KMS-11 (cell line): ENCODE results near the gene ADAMTS20.

Source experiments
- H2AFZ ChIP-seq: fragments of 200-600 bp; sonication (generic); 2 replicates; pipeline ENCODE4 v1.6.1; 2016; ENCODE audit warnings: antibody characterized with exemption, mixed run types, low read depth
- H3K27ac ChIP-seq: fragments of 200-600 bp; sonication (generic); 2 replicates; pipeline ENCODE4 v1.6.1; 2016; ENCODE audit warnings: mild to moderate bottlenecking, mixed run types
- H3K27me3 ChIP-seq: fragments of 200-600 bp; sonication (generic); 2 replicates; pipeline ENCODE4 v1.6.1; 2017; ENCODE audit warnings: mild to moderate bottlenecking, low read depth, mixed run types, moderate library complexity; ENCODE audit not compliant: insufficient read depth
- H3K36me3 ChIP-seq: fragments of 200-600 bp; sonication (generic); 2 replicates; pipeline ENCODE4 v1.6.1; 2017; ENCODE audit warnings: mild to moderate bottlenecking, mixed run types; ENCODE audit not compliant: insufficient read depth
- H3K4me1 ChIP-seq: fragments of 200-600 bp; sonication (generic); 2 replicates; pipeline ENCODE4 v1.6.1; 2016; ENCODE audit warnings: mild to moderate bottlenecking, low read depth, mixed run types; ENCODE audit not compliant: poor library complexity, severe bottlenecking
- H3K4me2 ChIP-seq: fragments of 200-600 bp; sonication (generic); 2 replicates; pipeline ENCODE4 v1.7.0; 2016; ENCODE audit warnings: mild to moderate bottlenecking, mixed run types
- H3K4me3 ChIP-seq: fragments of 200-600 bp; sonication (generic); IDR thresholded peaks from 2 replicates; pipeline ENCODE4 v1.6.1; 2017; ENCODE audit warnings: low read depth, low read length, mixed read lengths; ENCODE audit not compliant: insufficient read depth
- H3K79me2 ChIP-seq: fragments of 200-600 bp; sonication (generic); 2 replicates; pipeline ENCODE4 v1.6.1; 2016; ENCODE audit warnings: low read depth, mixed run types; ENCODE audit not compliant: insufficient read depth
- H3K9ac ChIP-seq: fragments of 200-600 bp; sonication (generic); 2 replicates; pipeline ENCODE4 v1.6.1; 2016; ENCODE audit warnings: mild to moderate bottlenecking, mixed run types
- H4K20me1 ChIP-seq: fragments of 200-600 bp; sonication (generic); 2 replicates; pipeline ENCODE4 v1.6.1; 2016; ENCODE audit warnings: mild to moderate bottlenecking, mixed run types; ENCODE audit not compliant: insufficient read depth
- TF ChIP-seq, protein P1 (sequence below): fragments of 200-600 bp; sonication (generic); conservative IDR thresholded peaks from 2 replicates; pipeline ENCODE4 v1.6.1; 2017; ENCODE audit warnings: low read depth, mild to moderate bottlenecking, antibody characterized with exemption, low read length, moderate library complexity, mixed read lengths

ADAMTS20 gene

DNA sequence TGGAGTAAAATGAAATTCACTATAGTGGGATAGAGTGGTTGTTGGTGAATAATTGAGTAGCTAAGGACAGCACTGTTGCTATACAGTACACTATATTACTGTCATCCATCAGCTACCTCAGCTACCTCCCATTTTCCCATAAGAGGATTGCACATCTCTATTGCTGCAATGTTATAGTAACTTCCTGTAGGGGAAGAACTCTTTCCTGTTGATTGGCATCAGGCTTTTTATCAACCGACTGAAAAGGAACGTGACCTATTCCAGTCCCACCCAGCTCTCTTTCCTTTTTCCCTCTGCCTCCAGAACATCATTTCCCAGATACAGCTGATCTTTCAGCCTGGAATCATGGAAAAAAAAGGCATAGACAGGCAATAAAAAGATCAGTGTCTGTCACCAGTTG is 117.4 kb downstream of the ADAMTS20 start:
- Histone ChIP-seq H3K4me3 (no peak overlapping the region), H3K36me3 (no peaks in the 10 kb centered on the region), H3K27me3 (no peaks in the 10 kb centered on the region), H3K4me1 (no peaks in the 10 kb centered on the region), H4K20me1 (no peaks in the 10 kb centered on the region), H3K79me2 (no peaks in the 10 kb centered on the region), H3K4me2 (no peak overlapping the region), H3K9ac (no peak overlapping the region), H3K27ac (no peak overlapping the region), H2AFZ (no peak overlapping the region)
- TF ChIP-seq, protein P1, sequence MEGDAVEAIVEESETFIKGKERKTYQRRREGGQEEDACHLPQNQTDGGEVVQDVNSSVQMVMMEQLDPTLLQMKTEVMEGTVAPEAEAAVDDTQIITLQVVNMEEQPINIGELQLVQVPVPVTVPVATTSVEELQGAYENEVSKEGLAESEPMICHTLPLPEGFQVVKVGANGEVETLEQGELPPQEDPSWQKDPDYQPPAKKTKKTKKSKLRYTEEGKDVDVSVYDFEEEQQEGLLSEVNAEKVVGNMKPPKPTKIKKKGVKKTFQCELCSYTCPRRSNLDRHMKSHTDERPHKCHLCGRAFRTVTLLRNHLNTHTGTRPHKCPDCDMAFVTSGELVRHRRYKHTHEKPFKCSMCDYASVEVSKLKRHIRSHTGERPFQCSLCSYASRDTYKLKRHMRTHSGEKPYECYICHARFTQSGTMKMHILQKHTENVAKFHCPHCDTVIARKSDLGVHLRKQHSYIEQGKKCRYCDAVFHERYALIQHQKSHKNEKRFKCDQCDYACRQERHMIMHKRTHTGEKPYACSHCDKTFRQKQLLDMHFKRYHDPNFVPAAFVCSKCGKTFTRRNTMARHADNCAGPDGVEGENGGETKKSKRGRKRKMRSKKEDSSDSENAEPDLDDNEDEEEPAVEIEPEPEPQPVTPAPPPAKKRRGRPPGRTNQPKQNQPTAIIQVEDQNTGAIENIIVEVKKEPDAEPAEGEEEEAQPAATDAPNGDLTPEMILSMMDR = no peak

DNA sequence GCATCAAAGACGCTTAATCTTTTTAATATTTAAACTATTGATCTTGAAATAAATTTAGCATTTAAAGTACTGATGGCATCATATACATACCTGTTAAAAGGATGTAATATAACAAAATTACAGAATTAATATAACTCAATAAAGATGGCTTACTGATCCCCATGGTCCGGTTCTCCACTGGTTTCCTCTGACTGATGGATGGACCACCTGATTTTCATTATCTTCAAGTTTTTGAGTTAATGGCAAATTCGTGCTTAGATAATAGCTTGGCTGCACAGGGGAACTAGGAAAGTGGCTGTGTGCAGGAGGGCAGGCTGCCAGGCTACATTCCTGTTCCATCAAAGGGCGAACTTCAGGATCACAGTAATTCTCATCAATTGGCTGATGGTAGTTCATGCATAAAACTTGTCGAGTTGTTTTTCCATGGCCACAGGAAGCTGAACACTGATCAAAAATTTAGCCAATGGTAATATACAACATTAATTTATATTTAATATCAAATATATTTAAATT is 123.9 kb downstream of the ADAMTS20 start:
- no peaks in the 10 kb centered on the region for H4K20me1 ChIP-seq
- no peak overlapping the region for H3K4me2 ChIP-seq
- no peak overlapping the region for H2AFZ ChIP-seq
- no peak overlapping the region for H3K4me3 ChIP-seq
- H3K9ac ChIP-seq = no peak overlapping the region
- no peaks in the 10 kb centered on the region for H3K4me1 ChIP-seq
- H3K36me3 ChIP-seq = no peaks in the 10 kb centered on the region
- H3K79me2 ChIP-seq = no peaks in the 10 kb centered on the region
- no peaks in the 10 kb centered on the region for H3K27me3 ChIP-seq
- TF ChIP-seq, protein P1 = no peak
- H3K27ac ChIP-seq = no peak overlapping the region

DNA sequence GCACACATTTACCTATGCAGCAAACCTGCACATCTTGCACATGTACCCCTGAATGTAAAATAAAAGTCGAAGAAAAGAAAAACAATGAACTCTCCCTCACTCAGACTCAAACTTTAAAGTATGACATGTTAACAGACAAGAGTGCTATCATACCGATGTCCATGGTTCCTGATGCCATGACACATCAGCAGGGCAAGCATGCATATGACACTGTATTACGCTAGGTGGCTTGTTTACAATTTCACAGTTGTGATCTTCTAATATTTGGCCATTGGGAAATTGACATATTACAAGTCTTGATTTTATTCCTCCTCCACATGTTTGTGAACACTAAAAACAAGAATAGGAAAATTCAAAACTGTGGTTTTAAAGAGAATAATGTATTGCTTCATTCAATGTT is 126.6 kb downstream of the ADAMTS20 start:
- no peaks in the 10 kb centered on the region for H3K79me2 ChIP-seq
- H3K4me1 ChIP-seq = no peaks in the 10 kb centered on the region
- H3K27ac ChIP-seq = no peak overlapping the region
- H2AFZ ChIP-seq = no peak overlapping the region
- H3K4me3 ChIP-seq = no peak overlapping the region
- H3K9ac ChIP-seq = no peak overlapping the region
- TF ChIP-seq, protein P1 = no peak
- no peaks in the 10 kb centered on the region for H3K36me3 ChIP-seq
- no peaks in the 10 kb centered on the region for H3K27me3 ChIP-seq
- no peak overlapping the region for H3K4me2 ChIP-seq
- no peaks in the 10 kb centered on the region; the same call in 1 of the 2 replicates for H4K20me1 ChIP-seq

DNA sequence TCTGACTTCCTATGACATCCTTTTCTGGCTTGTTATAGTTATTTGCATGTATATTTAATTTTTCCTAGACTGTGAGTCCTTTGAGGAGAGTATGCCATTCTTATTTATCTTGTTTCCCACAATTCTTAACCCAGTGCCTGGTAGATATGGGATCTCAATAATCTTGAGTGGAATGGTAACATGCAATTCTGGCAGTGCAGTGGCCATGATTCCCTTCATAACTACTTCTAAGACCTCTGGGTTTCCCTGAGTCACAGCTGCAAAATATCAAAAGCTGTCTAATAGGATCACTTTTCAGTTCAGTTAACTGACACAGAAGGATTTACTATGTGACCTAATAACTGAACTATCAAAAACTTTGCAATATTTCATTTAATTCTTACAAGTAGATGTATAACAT is 135.0 kb downstream of the ADAMTS20 start:
- no peak overlapping the region for H3K4me3 ChIP-seq
- no peaks in the 10 kb centered on the region; the same call in 1 of the 2 replicates for H4K20me1 ChIP-seq
- no peak overlapping the region for H3K4me2 ChIP-seq
- H3K27ac ChIP-seq = no peak overlapping the region
- H2AFZ ChIP-seq = no peak overlapping the region
- H3K27me3 ChIP-seq = no peaks in the 10 kb centered on the region
- TF ChIP-seq, protein P1 = no peak
- H3K79me2 ChIP-seq = no peaks in the 10 kb centered on the region
- no peak overlapping the region for H3K9ac ChIP-seq
- H3K36me3 ChIP-seq = no peaks in the 10 kb centered on the region
- no peaks in the 10 kb centered on the region for H3K4me1 ChIP-seq
